ENCODE data around the gene PTK7. TPM values are rescaled to one million over a fixed set of nuclear protein-coding genes. Genes with fewer than 3 reads are reported as not detected.
A peak's percentile ranks its signal among the peaks of the same experiment; 100 is the strongest.
"Not testable (repeated sequence)": the region's sequence is repeated elsewhere in the genome, so short reads cannot be mapped to it uniquely, and the experiment has no call there.

The PTK7 gene
- total RNA-seq, 4 donors from 2014 or later, result 4.4 to 22.3 (median 18.3) TPM

GRCh38 chr6:43077333-43077809 is 1.3 kb downstream of the PTK7 start:
- no peaks in the 10 kb centered on the region for H3K9me3 ChIP-seq
- DNase-seq, result no peak
- no peaks in the 10 kb centered on the region for H3K27me3 ChIP-seq
- H3K4me3 ChIP-seq, result peak overlapping the region in 3 of 4 donors; percentile 41 to 68 (median 60)
- TF ChIP-seq POLR2A (IDR thresholded peaks at IDR 0.05) (no peak), CTCF (IDR thresholded peaks at IDR 0.05) (no peak)
- peak overlapping the region in 1 of 4 donors; percentile 65 for H3K27ac ChIP-seq
- H3K4me1 ChIP-seq, result peaks cover 0 to 18% (median 5%) of the 10 kb centered on the region in 4 donors
- H3K36me3 ChIP-seq, result peaks cover 0 to 22% (median 0%) of the 10 kb centered on the region in 3 donors

GRCh38 chr6:43077981-43078511 is 1.9 kb downstream of the PTK7 start:
- Histone ChIP-seq H3K27ac (peak overlapping the region in 1 of 4 donors; percentile 46), H3K4me1 (peaks cover 0 to 18% (median 5%) of the 10 kb centered on the region in 4 donors), H3K4me3 (no peak overlapping the region), H3K9me3 (no peaks in the 10 kb centered on the region), H3K36me3 (peaks cover 0 to 16% (median 0%) of the 10 kb centered on the region in 3 donors), H3K27me3 (no peaks in the 10 kb centered on the region)
- TF ChIP-seq CTCF (IDR thresholded peaks at IDR 0.05), result no peak
- no peak for TF ChIP-seq POLR2A (IDR thresholded peaks at IDR 0.05)
- no peak for DNase-seq

- Histone ChIP-seq H3K36me3 (peaks cover 0 to 12% (median 0%) of the 10 kb centered on the region in 3 donors), H3K27me3 (no peaks in the 10 kb centered on the region), H3K4me1 (peaks cover 0 to 18% (median 5%) of the 10 kb centered on the region in 4 donors), H3K27ac (no peak overlapping the region), H3K4me3 (no peak overlapping the region), H3K9me3 (no peaks in the 10 kb centered on the region)
- TF ChIP-seq CTCF (IDR thresholded peaks at IDR 0.05), result no peak
- no peak for TF ChIP-seq POLR2A (IDR thresholded peaks at IDR 0.05)
- no peak for DNase-seq
Observed at GRCh38 chr6:43078691-43079090, 2.6 kb downstream of the PTK7 start.

- H3K27ac ChIP-seq, result no peak overlapping the region
- DNase-seq, result no peak
- TF ChIP-seq CTCF (IDR thresholded peaks at IDR 0.05) (no peak), POLR2A (IDR thresholded peaks at IDR 0.05) (no peak)
- H3K4me3 ChIP-seq, result no peak overlapping the region
- H3K9me3 ChIP-seq, result no peaks in the 10 kb centered on the region
- H3K4me1 ChIP-seq, result peaks cover 0 to 13% (median 3%) of the 10 kb centered on the region in 4 donors
- no peaks in the 10 kb centered on the region for H3K36me3 ChIP-seq
- H3K27me3 ChIP-seq, result no peaks in the 10 kb centered on the region
Observed at GRCh38 chr6:43081043-43081442, 4.9 kb downstream of the PTK7 start.

GRCh38 chr6:43081922-43082321 is 5.8 kb downstream of the PTK7 start:
- not testable (repeated sequence) for H3K9me3 ChIP-seq, H3K4me1 ChIP-seq, H3K36me3 ChIP-seq, DNase-seq, H3K27me3 ChIP-seq, H3K4me3 ChIP-seq, H3K27ac ChIP-seq

- no peaks in the 10 kb centered on the region for H3K27me3 ChIP-seq
- no peak for DNase-seq
- no peaks in the 10 kb centered on the region for H3K4me1 ChIP-seq
- H3K9me3 ChIP-seq, result no peaks in the 10 kb centered on the region
- H3K36me3 ChIP-seq, result no peaks in the 10 kb centered on the region
- H3K4me3 ChIP-seq, result no peak overlapping the region
- H3K27ac ChIP-seq, result no peak overlapping the region
- no peak for TF ChIP-seq CTCF (IDR thresholded peaks at IDR 0.05)
Observed at GRCh38 chr6:43082806-43083655, 6.9 kb downstream of the PTK7 start.

All from Peyer's patch (tissue), 4 donors.